GM12892 (cell line): ENCODE measurements around the gene SLC9A1.
A peak's percentile ranks its signal among the peaks of the same experiment; 100 is the strongest.
"Not testable (repeated sequence)": the region's sequence is repeated elsewhere in the genome, so short reads cannot be mapped to it uniquely, and the experiment has no call there.

ENCODE experiments used
- DNase-seq: peaks from one replicate; pipeline ENCODE4 v3.0.0; 2011; ENCODE audit not compliant: insufficient read length
- FAIRE-seq: peaks from 2 replicates; lab custom pipeline; 2011; peaks lifted over from hg19 to GRCh38; lab: Jason Lieb, UNC
- POLR2A ChIP-seq: IDR thresholded peaks from 2 replicates; pipeline ENCODE4 v1.6.1; 2011; ENCODE audit warnings: low read depth, low read length, control low read depth
- POLR2AphosphoS5 ChIP-seq: IDR thresholded peaks from 2 replicates; pipeline ENCODE4 v1.6.1; 2011; ENCODE audit warnings: low read depth, low read length, control low read depth
- TAF1 ChIP-seq: IDR thresholded peaks from 2 replicates; pipeline ENCODE4 v1.6.1; 2011; ENCODE audit warnings: low read depth, mild to moderate bottlenecking, control low read depth, low read length, borderline replicate concordance

SLC9A1 gene

GRCh38 chr1:27138368-27138767 lies 16.6 kb downstream of the SLC9A1 start:
- FAIRE-seq (no peak), DNase-seq (no peak)
- TF ChIP-seq POLR2AphosphoS5 (no peak), TAF1 (no peak), POLR2A (no peak)

GRCh38 chr1:27137544-27138075 lies 17.3 kb downstream of the SLC9A1 start:
- TF ChIP-seq POLR2AphosphoS5 (no peak), POLR2A (no peak), TAF1 (no peak)
- no peak for DNase-seq
- no peak for FAIRE-seq

GRCh38 chr1:27136998-27137542 lies 17.9 kb downstream of the SLC9A1 start:
- DNase-seq, result peak; percentile 70
- TF ChIP-seq TAF1 (no peak), POLR2AphosphoS5 (peak; percentile 54), POLR2A (peak; percentile 60; the same call in 1 of the 2 replicates)

DNA sequence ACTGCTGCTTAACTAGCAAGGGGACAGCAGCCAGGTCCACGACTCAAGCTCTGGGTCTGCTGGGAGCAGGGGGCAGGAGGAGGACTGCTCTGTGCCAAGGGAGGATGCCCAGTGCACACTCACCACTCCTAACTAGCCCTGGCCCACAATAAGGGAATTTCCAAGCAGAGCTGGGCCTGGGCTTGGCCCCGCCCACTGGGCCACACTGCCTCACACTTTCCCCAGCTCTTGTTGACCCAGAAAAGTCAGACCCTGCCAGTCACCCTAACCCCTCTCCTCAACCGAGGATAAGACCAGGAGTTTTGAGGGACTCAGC lies 18.7 kb downstream of the SLC9A1 start:
- no peak for TF ChIP-seq POLR2A
- TF ChIP-seq TAF1, result no peak
- no peak for TF ChIP-seq POLR2AphosphoS5
- no peak for DNase-seq
- peak; percentile 89 for FAIRE-seq

More at GRCh38 chr1:27136998-27137542, 17.9 kb downstream of the SLC9A1 start:
- FAIRE-seq, result peak; percentile 80

DNA sequence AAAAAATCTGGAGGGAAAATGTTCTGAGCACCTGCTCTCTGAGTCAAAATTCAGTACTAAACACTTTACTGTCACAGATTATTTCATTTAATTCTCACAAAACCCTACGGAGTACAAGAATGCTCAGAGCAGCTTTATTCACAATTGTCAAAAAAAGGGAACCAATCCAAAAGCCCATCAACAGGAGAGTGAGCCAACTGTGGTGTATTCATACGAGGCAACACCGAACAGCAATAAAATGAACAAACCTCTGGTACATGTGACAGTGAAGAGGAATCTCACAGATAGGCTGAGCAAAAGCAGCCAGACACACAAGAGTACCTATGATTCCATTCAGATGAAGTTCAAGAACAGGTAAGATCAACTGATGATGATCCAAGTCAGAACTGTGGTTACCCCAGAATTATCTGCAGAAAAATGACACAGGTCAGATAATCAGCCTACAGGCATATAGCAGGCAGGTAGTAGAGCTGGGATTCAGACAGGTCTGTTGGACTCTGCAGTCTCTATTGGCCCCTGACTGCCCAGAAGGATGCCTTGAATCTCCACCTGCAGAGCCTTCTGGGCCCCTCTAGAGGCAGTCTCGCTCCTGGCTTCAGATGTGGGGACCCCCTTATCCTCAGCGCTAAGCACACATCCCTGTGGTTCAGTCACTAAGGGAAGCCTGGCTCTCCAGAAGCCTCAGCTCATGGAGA lies 19.2 kb downstream of the SLC9A1 start:
- TF ChIP-seq TAF1 (no peak), POLR2AphosphoS5 (no peak), POLR2A (no peak)
- DNase-seq (no peak), FAIRE-seq (no peak)

- FAIRE-seq (peak; percentile 44), DNase-seq (no peak)
- TF ChIP-seq TAF1 (no peak), POLR2AphosphoS5 (no peak), POLR2A (no peak)
Observed at GRCh38 chr1:27133991-27134390, 20.9 kb downstream of the SLC9A1 start.

- DNase-seq, result no peak
- no peak for TF ChIP-seq TAF1
- no peak for TF ChIP-seq POLR2A
- TF ChIP-seq POLR2AphosphoS5, result no peak
- peak; percentile 9 for FAIRE-seq
Observed at GRCh38 chr1:27133158-27133557, 21.8 kb downstream of the SLC9A1 start.

GRCh38 chr1:27132624-27133023 lies 22.3 kb downstream of the SLC9A1 start:
- DNase-seq (no peak), FAIRE-seq (no peak)
- TF ChIP-seq POLR2A, result no peak
- no peak for TF ChIP-seq TAF1
- TF ChIP-seq POLR2AphosphoS5, result no peak

- DNase-seq (no peak), FAIRE-seq (no peak)
- no peak for TF ChIP-seq TAF1
- TF ChIP-seq POLR2A, result no peak
- no peak for TF ChIP-seq POLR2AphosphoS5
Observed at GRCh38 chr1:27132147-27132546, 22.8 kb downstream of the SLC9A1 start.

DNA sequence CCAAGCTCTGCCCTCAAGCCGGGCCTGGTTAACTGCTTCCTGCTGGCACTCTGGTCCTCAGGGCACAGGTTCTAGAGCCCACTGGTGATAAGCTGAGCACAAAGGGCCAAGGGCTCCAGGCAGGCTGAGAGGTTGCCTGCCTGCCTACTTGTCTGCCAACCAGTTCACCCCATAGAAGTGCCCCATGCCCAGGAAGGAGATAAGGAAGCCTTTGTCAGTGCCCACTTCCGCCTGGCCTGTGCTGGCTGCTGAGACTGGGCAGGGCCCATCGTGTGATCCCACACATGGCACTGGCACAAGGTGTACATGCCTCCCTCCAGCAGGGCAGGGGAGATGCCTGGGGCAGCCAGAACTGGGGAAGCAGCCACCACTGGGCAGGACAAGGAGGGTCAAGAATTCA lies 24.1 kb downstream of the SLC9A1 start:
- no peak for DNase-seq
- TF ChIP-seq POLR2A (no peak), POLR2AphosphoS5 (no peak), TAF1 (no peak)
- no peak for FAIRE-seq

DNA sequence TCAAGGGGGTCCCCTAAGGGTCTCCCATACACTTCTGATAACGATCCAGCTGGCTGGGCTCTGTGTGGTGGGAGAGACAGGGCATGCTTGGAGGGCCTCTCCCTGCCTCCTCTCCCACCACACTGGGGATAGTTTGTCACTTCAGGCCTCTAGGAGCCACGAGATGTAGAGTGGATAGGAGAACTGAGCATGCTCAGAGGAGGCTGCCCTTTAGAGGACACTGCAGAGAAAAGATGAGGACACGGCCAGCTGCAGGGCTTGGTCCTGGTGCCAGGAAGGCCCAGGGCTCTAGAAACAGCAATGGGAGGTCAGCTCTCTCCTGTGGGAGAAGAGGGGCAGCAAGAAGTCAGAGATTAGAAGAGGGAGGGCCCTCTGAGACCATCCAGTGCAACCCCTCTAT lies 25.7 kb downstream of the SLC9A1 start:
- FAIRE-seq, result no peak
- no peak for DNase-seq

GRCh38 chr1:27127419-27127818 lies 27.5 kb downstream of the SLC9A1 start:
- FAIRE-seq (no peak), DNase-seq (no peak)
- no peak for TF ChIP-seq POLR2A
- no peak for TF ChIP-seq TAF1
- TF ChIP-seq POLR2AphosphoS5, result no peak

More for the DNA sequence above, 25.7 kb downstream of the SLC9A1 start:
- TF ChIP-seq TAF1, result no peak
- no peak for TF ChIP-seq POLR2A
- no peak for TF ChIP-seq POLR2AphosphoS5

DNA sequence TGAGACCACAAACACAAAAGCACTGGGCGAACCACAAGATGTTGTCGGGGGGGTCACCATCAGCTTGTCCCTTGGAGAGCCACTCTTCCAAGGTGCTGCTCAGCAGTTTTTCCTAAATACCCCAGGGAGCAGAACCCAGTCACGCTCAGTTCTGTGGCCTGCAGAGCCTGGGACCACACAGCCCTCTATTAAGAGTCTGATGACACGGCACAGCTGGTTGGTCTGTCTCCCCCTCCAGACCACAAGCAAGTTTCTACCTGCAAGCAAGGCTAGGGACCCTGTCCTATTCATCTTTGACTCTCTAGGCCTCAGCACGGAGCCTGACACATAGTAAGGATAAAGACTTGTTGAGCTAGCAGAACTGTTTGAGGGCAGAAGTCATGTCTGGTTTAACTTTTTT lies 28.5 kb downstream of the SLC9A1 start:
- DNase-seq, result no peak
- no peak for FAIRE-seq
- TF ChIP-seq TAF1 (no peak), POLR2AphosphoS5 (no peak), POLR2A (no peak)

- not testable (repeated sequence) for DNase-seq, FAIRE-seq
Observed at GRCh38 chr1:27125125-27125524, 29.8 kb downstream of the SLC9A1 start.
